Occipital lobe (tissue), 2 donors: ENCODE data around the gene FAM193A. TPM values are rescaled to one million over a fixed set of nuclear protein-coding genes. Genes with fewer than 3 reads are reported as not detected.
"Not testable (repeated sequence)": the region's sequence is repeated elsewhere in the genome, so short reads cannot be mapped to it uniquely, and the experiment has no call there.

Source experiments
- DNase-seq: peaks from one replicate; lab custom pipeline; 2025; lab: John Stamatoyannopoulos, UW
- total RNA-seq: library from RNA; depleted of rRNA; stranded (reverse); fragments of >200 nt; gene quantifications from one replicate; pipeline ENCODE4 v1.2.3, GENCODE V29; 2014

Gene FAM193A
- total RNA-seq, 1 donor from 2014 or later: 15.0 TPM

DNA sequence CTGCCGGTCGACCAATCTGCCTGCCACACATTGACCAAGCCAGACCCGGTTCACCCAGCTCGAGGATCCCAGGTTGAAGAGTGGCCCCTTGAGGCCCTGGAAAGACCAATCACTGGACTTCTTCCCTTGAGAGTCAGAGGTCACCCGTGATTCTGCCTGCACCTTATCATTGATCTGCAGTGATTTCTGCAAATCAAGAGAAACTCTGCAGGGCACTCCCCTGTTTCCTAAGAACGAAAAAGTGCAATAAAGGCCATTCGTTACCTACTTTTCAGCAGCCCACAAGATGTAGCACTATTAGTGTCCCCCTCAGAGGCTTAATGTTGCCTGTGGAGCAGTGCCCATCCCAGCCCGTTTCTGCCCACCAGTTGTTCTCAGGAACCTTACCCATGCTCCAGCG lies 22.3 kb upstream of the FAM193A start:
- not testable (repeated sequence) for DNase-seq

DNA sequence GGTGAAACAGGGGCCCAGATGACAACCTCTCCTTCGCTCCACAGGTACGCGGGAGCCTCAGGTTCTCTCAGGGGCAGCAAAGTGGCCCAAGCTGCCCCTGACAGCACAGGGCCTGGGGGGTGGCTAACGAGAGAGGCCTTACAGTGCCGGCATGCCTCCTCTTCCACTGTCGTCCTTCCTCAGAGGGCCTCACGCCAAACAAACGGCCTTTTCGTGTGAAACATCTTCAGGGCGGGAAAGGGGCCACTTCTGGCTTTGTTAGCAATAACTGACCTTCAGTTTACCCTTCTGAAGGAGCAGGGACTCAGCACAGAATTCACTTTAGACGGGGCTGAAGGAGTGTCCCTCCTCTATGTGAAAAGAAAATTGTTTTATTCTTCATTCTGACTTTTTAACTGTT lies 21.5 kb upstream of the FAM193A start:
- DNase-seq: not testable (repeated sequence)

DNA sequence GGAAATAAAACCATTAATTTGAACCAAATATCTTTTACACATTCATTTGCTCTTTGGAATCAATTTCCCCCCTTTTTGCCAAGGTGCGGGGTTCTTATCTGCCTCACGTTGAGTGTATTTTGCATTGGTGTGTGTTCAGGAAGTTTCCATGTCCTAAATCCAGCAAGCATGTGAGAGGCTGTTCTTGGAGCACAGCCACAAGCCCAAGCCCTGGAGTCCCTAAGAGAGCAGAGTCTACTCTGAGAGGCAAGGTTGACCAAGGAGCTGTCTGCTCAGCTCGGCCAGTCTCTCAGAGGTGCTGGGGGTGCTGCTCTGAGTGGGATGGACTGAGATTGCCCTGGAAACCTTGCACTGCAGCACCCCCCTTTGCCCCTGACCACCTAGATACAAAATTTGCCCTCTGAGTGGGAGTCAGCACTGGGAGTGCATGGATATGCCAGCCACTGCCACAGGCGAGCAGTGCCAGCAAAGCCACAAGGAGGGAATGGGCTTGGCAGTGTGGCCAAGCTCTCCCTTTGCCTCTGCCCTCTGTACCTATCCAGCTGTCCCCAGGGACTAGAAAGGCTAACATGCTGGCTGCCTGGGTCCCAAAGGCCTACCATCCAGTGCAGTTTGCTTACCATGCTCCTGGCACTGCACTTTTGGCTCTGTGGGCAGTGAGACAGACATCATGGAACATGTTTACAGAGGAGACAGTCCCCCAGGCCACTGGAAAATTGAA lies 20.5 kb upstream of the FAM193A start:
- DNase-seq: no peak

DNA sequence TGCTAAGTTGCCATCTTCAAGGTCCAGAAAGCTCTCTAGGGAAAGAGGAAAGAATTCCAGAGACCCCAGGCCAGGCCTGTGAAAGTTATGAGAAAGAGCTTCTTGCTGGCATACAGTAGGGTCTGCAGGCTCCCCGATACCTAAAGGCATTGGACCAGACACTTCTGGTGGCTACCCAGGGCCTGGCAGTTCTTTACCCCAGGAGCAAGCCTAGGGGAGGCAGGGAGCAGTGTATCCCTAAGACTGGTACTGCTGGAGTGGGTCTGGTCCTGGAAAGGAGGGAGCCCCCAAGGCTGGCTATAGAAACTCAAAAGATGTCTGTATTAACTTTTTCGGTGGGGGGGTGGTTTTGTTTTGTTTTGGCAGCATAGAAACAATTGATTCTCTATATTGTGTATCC lies 19.8 kb upstream of the FAM193A start:
- DNase-seq: no peak

DNA sequence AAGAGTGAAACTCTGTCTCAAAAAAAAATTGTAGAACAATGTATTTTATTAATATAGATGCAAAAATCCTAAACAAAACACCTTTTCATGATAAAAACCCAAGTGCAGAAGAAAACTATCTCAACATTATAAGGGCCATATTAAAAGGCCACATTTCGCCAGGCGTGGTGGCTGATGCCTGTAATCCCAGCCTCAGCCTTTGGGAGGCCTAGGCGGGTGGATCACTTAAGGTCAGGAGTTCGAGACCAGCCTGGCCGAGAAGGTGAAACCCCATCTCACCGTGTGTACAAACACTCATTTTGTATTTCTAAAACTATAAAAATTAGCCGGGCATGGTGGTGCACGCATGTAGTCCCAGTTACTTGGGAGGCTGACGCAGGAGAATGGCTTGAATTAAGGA lies 9.9 kb upstream of the FAM193A start:
- DNase-seq: no peak

DNA sequence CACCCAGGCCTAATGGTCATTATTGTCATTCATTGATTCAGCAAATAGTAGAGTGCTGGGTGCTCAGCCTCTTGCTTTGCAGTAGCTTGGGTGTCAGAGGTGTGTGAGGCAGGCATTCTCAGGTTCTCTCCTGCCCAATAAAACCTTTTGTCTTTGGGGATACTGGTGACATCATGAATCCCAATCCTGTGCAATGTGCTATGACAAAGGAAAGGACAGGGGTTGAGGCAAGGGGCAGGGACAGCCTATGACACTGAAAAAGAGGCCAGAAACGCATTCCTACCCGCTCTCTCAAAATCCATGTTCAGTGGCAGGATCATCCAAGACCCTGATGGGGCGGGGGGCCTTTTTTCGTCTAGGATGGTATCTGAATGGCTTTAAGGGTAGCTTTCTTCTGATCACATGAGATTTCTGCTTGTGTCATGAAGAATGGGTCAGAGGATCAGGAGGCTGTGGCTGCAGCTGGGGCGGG lies 1.5 kb upstream of the FAM193A start:
- DNase-seq: no peak

DNA sequence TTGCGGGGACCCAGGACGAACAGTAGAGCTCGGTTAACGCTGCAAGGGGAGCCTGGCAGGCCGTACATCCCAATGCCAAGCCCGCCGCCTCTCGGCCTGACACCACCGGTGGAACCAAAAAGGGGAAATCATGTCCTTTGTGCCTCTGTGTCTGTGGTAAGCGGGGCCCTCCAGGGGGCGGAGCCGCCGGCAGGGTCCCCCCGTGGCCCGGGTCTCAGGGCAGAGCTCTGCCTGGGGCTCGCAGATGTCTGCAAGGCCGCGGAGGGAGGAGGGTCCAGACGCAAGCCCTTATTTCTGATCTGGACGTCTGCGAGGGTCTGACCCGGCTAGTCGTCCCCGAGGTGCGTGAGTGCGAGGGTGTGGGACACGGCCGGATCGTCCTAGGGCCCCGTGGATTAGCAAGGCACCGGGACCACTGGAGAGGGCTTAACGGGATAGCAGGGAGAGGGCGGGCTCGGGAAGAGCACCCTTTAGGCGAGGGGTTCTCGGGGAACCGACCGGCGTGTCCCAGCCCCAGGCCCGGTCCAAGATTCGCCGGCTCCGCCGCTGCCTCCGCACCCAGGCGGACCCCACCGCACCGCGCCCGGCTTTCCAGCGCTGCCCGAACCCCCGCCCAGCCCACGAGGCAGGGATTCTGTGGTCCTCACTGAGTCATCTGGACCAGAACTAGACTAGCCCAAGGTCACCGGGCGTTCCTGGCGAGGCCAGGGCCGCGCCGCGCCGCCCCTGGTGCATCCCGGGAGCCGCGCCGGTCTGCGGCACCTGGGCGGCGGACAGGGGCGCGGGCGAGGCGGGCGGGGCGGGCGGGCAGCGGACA lies 863 bp upstream of the FAM193A start:
- no peak for DNase-seq

DNA sequence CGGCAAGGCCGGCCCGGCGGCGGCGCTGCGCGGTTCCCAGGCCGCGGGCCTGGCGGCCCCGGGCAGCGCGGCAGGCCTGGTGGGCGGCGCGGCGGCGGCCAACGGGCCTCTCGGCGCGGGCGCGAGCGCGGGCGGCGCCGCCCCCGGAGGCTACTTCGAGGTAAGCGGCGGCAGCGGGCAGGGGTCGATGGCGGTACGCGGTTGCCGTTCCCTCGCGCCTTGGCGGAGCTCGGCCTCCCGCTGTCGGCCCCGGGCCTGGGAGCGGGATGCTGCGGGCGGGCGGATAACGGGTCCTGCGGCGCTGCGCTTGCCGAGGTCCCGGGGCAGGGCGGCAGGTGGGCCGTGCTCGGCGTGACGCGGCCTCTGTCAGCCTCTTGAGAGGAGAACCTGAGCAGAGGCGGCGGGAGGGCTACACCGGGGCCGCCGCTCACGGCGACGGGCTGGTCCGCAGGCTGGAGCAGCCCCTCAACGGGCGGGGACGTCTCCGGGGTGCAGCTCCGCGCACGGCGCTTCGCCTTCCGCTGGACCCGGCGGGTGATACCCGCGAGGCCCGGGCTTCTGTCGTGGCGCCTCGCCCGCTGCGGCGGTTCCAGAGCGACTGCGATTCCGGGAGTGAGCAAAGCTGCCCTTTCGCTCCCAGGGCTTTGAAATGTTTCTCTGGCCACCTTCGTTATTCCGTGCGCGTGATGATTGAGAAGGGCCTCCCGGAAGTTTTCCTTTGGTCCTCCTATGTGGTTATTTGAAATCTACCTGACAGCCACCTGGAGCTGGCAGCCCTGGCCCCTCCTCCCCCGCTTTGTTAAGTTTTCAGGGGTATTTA lies 774 bp downstream of the FAM193A start:
- DNase-seq: no peak

DNA sequence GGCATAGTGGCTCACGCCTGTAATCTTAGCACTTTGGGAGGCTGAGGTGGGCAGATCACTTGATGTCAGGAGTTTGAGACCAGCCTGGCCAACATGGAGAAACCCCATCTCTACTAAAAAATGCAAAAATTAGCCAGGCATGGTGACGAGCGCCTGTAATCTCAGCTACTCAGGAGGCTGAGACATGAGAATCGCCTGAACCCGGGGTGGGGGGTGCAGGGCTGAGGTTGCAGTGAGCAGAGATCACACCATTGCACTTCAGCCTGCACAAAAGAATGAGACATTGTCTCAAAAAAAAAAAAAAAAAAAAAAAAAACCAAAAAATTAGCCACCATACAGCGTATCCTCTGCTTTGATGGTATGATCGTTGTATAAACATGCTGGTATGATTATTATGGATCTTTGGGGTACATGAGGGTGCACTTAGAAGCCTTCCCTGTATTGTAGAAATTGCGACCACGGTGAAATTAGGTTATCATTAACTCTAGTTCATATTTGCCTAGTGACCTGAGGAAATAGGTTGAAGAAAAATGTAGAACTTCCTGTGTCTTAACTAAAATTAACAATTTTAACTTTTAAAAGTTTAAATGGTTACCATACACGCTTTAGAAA lies 7.2 kb downstream of the FAM193A start:
- not testable (repeated sequence) for DNase-seq

DNA sequence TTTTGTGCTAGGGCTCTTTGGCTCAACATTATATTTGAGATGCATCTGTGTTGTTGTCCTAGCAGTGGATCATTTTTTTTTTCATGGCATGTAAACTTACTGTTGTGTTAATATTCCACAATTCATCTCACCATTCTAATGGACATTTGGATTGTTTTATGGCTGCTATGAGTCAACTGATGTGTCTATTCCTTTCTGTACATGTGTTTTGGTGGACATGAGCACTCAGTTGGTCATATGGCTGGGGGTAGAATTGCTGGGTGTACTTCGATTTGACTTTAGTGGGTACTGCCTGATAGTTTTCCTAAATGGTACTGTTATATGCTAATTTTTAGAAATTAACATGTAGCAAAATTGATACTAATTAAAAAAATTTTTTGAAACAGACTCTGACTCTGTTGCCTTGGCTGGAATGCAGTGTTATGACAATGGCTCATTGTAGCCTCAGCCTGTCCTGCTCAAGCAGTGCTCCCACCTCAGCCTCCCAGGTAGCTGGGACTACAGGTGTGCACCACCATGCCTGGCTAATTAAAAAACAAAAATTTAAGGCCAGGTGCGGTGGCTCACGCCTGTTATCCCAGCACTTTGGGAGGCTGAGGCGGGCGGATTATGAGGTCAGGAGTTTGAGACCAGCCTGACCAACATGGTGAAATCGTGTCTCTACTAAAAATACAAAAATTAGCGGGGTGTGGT lies 9.0 kb downstream of the FAM193A start:
- DNase-seq: no peak

DNA sequence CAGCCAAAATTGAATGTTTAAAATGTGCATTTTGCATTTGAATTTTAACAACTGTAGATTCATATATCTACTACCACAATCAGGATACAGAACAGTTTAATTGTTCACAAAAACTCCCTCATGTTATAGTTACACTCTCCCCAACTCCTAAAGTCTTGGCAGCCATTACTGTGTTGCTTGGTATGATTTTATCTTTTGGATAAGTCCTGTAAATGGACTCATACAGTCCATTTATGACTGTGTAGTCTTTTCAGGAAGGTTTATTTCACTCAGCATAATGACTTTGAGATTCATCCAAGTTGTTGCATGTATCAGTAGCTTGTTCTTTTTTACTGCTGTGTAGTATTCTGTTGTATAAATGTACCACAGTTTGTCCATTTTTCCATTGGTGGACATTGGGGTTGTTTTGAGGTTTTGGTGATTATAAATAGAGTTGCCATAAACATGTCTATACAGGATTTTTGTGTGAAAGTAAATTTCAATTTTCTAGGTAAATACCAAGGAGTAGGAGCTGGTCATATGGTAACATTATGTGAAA lies 9.9 kb downstream of the FAM193A start:
- DNase-seq: no peak

DNA sequence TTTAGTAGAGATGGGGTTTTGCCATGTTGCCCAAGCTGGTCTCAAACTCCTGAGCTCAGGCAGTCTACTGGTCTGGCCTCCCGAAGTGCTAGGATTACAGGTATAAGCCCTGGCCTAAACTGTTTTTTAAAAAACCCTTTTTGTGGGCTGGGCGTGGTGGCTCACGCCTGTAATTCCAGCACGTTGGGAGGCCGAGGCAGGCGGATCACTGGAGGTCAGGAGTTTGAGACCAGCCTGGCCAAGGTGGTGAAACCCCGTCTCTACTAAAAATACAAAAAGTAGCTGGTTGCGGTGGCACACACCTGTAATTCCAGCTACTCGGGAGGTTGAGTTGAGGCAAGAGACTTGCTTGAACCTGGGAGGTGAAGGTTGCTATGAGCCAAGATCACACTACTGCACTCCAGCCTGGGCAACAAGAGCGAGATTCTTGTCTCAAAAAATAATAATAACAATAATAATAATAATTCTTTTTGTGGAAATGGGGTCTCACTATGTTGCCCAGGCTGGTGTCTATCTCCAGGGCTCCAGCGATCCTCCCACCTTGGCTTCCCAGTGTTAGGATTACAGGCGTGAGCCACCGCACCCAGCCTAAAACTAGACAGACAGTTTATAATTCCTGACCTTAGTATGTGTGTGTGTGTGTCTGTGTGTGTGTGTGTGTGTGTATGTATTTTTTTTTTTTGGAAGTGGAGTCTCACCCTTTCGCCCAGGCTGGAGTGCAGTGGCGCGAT lies 10.7 kb downstream of the FAM193A start:
- DNase-seq: not testable (repeated sequence)

DNA sequence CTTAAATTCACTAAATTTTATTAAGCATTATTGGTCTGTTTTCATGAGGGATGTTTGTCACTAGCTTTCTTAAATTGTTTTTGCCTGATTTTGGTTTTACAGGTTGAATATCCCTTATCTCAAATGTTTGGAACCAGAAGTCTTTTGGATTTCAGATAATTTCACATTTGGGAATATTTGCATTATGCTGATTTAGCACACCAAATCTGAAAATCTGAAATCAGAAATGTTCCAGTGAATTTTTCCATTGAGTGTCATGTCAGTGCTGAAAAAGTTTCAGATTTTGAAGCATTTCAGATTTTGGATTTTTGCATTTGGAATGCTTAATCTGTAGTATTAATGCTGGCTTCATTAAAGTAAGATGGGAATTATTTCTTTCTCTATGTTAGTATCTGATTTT lies 14.7 kb downstream of the FAM193A start:
- DNase-seq: no peak

DNA sequence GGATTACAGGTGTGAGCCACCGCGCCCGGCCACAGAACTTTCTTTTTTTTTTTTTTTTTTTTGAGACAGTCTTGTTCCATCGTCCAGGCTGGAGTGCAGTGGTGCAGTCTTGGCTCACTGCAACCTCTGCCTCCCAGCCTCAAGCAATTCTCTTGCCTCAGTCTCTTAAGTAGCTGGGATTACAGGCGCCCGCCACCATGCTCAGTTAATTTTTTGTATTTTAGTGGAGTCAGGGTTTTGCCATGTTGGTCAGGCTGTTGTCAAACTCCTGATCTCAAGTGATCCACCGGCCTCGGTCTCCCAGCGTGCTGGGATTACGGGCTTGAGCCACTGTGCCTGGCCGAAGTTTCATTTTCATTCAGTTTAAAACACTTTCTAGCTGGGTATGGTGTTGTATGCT lies 16.4 kb downstream of the FAM193A start:
- no peak for DNase-seq

DNA sequence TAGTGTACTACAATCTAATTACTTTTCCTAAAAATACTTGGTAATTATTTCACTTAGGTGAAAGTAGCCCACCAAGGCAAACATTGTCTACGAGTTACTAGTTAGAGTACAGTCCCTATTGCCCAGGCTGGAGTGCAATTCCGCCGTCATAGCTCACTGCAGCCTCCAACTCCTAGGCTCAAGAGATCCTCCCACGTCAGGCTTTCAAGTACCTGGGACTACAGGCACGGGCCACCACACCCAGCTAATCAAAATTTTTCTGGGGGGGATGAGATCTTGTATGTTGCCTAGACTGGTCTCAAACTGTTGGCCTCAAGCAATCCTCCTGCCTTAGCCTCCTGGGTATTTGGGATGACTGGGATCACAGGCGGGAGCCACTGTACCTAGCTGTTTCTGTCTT lies 21.9 kb downstream of the FAM193A start:
- no peak for DNase-seq

DNA sequence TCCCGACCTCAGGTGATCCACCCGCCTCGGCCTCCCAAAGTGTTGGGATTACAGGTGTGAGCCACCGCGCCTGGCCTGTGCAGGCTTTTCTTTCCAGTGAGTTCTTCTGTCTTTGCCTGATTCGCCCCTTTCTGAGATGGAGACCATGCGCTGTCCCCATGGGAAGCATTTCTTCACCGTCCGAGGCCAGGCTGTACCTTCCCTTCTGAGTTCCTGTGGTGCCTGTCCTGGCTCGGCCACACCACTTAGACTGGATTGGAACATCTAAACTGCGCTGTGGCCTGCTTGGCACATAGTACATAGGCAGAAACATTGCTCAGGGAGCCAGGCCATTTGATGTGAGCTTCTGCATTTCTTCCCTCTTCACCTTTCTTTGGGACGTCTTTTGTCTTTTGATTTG lies 23.7 kb downstream of the FAM193A start:
- no peak for DNase-seq

DNA sequence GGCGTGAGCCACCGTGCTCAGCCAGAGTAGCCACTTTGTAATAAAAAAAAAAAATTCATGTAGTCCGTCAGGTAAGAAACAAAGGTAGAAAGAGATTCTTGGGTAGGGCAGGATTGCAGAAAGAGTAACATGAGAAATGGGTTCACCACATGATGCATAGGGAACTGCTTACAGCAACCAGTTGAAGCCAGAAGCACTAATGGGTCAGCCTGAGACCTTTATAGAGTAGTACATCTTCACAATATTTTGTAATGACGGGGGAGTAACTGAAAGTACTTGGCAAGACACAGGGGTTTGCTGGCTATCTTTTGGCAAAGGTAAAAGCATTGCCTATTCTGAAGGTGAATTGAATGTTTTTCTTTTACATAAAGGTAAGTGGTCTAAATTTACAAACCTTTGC lies 29.1 kb downstream of the FAM193A start:
- no peak for DNase-seq

DNA sequence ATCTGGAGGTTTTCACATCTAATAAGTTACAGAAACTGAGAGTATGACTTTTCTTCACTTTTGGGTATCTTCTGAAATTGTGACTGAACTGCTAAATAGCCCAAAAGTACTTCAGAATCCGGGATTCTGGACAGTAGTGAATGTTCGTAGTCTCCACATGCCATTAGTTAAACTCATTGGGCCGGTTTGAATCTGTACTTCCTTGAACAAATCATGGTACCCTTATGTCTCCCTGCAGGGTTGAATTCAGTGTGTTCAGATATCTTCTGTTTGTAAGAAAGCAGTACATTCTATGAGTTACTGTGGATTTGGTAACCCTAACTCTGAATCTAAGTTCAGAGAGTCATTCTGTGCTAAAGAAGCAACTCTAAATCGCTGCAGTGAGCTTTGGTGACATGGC lies 33.6 kb downstream of the FAM193A start:
- no peak for DNase-seq

DNA sequence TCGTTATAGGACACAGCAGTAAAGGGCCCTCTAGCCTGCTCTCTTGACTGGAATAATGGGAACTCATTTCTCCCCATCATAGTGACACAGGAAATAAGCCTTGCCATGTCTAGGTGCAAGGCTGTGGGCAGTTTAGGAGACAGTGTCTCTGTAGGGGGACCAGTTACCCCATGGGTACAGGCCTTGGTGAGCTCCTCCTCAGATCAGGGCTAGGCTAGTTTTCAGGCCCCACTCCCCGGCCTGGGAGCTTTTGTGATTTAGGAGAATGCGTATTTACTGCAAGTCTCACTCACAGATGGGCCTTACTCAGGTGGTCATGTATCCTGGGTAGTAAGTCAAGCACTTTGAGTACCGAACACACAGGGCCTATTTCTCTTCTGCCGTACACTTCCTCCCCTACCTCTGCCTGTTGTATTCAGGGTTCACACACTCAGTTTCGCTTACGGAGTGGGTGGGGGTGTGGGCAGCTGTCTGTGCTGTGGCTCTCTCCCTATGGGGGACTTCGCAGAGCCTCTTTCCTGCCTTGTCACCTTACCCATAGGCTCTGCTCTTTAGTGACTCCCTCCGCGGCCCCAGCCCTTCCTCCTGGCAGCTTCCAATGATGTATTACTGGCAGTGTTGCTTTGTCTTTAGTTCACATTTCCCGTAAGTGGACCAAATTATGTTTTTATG lies 34.2 kb downstream of the FAM193A start:
- DNase-seq: no peak
